GM23338 (cell line): ENCODE data around the gene SMIM35.

Experiments
- EZH2phosphoT487 ChIP-seq: fragments of 200-600 bp; sonication (generic); IDR thresholded peaks from one replicate; pipeline ENCODE4 v1.8.1; 2018; ENCODE audit warnings: antibody characterized with exemption; ENCODE audit not compliant: unreplicated experiment
- TF ChIP-seq, protein P1 (sequence below), 2 experiments: fragments of 200-600 bp in 1 of 2; sonication (generic) in 1 of 2; conservative IDR thresholded peaks; 2 replicates each; pipeline versions ENCODE4 v1.5.1 to v1.6.1; 2016 to 2017; ENCODE audit warnings: antibody characterized with exemption in 2 of 2, low read depth in 2 of 2, mild to moderate bottlenecking in 2 of 2, moderate library complexity in 1 of 2

DNA sequence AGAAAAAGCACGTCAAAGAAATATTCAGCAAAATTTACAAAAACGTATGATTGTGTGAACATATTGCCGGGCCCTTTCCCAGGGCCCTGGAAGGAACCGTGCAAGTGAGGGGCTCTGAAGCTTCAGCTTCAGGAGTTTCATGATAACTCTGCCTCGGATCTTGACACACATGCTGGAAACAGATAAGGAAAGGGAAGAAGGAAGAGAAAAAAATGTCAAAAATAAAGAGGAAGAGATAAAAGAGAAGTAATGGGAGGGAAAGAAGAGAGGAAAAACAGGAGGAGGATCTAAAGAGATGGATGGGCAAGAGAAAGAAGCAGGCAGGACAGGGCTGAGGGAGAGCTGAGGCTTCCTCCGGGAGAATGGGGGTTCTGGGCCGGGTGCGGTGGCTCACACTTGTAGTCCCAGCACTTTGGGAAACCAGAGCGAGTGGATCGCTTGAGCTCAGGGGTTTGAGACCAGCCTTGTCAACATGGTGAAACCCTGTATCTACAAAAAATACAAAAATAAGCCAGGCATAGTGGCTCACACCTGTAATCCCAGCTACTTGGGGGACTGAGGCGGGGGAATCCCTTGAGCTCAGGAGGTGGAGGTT, 12.6 kb downstream of the SMIM35 start:
- no peak for TF ChIP-seq EZH2phosphoT487
- TF ChIP-seq, protein P1, sequence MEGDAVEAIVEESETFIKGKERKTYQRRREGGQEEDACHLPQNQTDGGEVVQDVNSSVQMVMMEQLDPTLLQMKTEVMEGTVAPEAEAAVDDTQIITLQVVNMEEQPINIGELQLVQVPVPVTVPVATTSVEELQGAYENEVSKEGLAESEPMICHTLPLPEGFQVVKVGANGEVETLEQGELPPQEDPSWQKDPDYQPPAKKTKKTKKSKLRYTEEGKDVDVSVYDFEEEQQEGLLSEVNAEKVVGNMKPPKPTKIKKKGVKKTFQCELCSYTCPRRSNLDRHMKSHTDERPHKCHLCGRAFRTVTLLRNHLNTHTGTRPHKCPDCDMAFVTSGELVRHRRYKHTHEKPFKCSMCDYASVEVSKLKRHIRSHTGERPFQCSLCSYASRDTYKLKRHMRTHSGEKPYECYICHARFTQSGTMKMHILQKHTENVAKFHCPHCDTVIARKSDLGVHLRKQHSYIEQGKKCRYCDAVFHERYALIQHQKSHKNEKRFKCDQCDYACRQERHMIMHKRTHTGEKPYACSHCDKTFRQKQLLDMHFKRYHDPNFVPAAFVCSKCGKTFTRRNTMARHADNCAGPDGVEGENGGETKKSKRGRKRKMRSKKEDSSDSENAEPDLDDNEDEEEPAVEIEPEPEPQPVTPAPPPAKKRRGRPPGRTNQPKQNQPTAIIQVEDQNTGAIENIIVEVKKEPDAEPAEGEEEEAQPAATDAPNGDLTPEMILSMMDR (conservative IDR thresholded peaks at IDR 0.05; ENCODE audit: low read depth in 2 of 2): no peak
